NCI-H2081 (cell line): ENCODE results near the gene SLC39A13.

ENCODE experiments used
- DNase-seq, 2 experiments: peaks; one replicate each; lab custom pipeline; 2025; lab: John Stamatoyannopoulos, UW

The SLC39A13 gene

GRCh38 chr11:47384498-47384897 is 23.9 kb upstream of the SLC39A13 start:
- no peak for DNase-seq

GRCh38 chr11:47387944-47388696 is 20.3 kb upstream of the SLC39A13 start:
- DNase-seq = no peak

- no peak for DNase-seq
Measured at GRCh38 chr11:47388697-47389576, 19.5 kb upstream of the SLC39A13 start.

GRCh38 chr11:47389577-47390421 is 18.6 kb upstream of the SLC39A13 start:
- DNase-seq = no peak

- DNase-seq = no peak
Measured at GRCh38 chr11:47390422-47390760, 18.0 kb upstream of the SLC39A13 start.

- DNase-seq = no peak
Measured at GRCh38 chr11:47391077-47391583, 17.3 kb upstream of the SLC39A13 start.

GRCh38 chr11:47391711-47392432 is 16.5 kb upstream of the SLC39A13 start:
- no peak for DNase-seq

GRCh38 chr11:47392546-47393162 is 15.7 kb upstream of the SLC39A13 start:
- DNase-seq = no peak

GRCh38 chr11:47393163-47394049 is 15.0 kb upstream of the SLC39A13 start:
- DNase-seq = no peak

GRCh38 chr11:47394050-47394321 is 14.4 kb upstream of the SLC39A13 start:
- DNase-seq = no peak

- no peak for DNase-seq
Measured at GRCh38 chr11:47394322-47395222, 13.8 kb upstream of the SLC39A13 start.

- DNase-seq = no peak
Measured at GRCh38 chr11:47395223-47396048, 13.0 kb upstream of the SLC39A13 start.

GRCh38 chr11:47396049-47396320 is 12.4 kb upstream of the SLC39A13 start:
- DNase-seq = no peak

- DNase-seq = no peak
Measured at GRCh38 chr11:47398011-47398410, 10.4 kb upstream of the SLC39A13 start.

GRCh38 chr11:47398551-47398950 is 9.8 kb upstream of the SLC39A13 start:
- DNase-seq = no peak

GRCh38 chr11:47399860-47400767 is 8.3 kb upstream of the SLC39A13 start:
- DNase-seq = no peak

- DNase-seq = no peak
Measured at GRCh38 chr11:47400768-47401279, 7.6 kb upstream of the SLC39A13 start.
